SK-N-SH (cell line): ENCODE data around the gene NUP205. TPM values are rescaled to one million over a fixed set of nuclear protein-coding genes. Genes with fewer than 3 reads are reported as not detected.

Experiments used
- CTCF ChIA-PET: fragments of 300-600, 350-600 bp; formaldehyde crosslinking; extraction: SDS; loops from one replicate; lab custom pipeline; 2021; lab: Yijun Ruan, JAX
- POLR2A ChIA-PET: fragments of 350-600 bp; sonication (Branson Sonifier 250); formaldehyde crosslinking; extraction: SDS; loops from one replicate; lab custom pipeline; 2020; ENCODE audit warnings: antibody characterized with exemption, inconsistent platforms; lab: Yijun Ruan, JAX
- DNase-seq: peaks from one replicate; pipeline ENCODE4 v3.0.0; 2012
- H2AFZ ChIP-seq: fragments of 200-600 bp; sonication (generic); 2 replicates; pipeline ENCODE4 v1.8.1; 2016; ENCODE audit warnings: antibody characterized with exemption, mild to moderate bottlenecking, low read depth
- H3F3A ChIP-seq: fragments of 200-600 bp; sonication (generic); replicated peaks from 2 replicates; pipeline ENCODE3; 2016; ENCODE audit warnings: antibody characterized with exemption, mild to moderate bottlenecking; ENCODE audit not compliant: insufficient read depth
- H3K27ac ChIP-seq, 2 experiments: fragments of 200-500 bp in 1 of 2; fragments of 200-600 bp in 1 of 2; sonication (Bioruptor generic) in 1 of 2; sonication (generic), shearing (Covaris generic) in 1 of 2; 2 replicates each; pipeline versions ENCODE4 v1.5.1 to v1.6.1; 2014 to 2016; ENCODE audit warnings: low read depth in 2 of 2, inconsistent platforms in 1 of 2, low read length in 1 of 2, mild to moderate bottlenecking in 1 of 2, mixed read lengths in 1 of 2
- H3K27me3 ChIP-seq: fragments of 200-600 bp; sonication (generic), shearing (Covaris generic); 2 replicates; pipeline ENCODE4 v1.6.1; 2016; ENCODE audit warnings: mixed run types; ENCODE audit not compliant: insufficient read depth
- H3K36me3 ChIP-seq, 2 experiments: fragments of 200-500 bp in 1 of 2; fragments of 200-600 bp in 1 of 2; sonication (Bioruptor generic) in 1 of 2; sonication (generic) in 1 of 2; replicated peaks in 1 of 2; 2 replicates each; pipeline versions ENCODE3 to v1.5.1; 2014 to 2016; ENCODE audit warnings: low read length in 1 of 2, mild to moderate bottlenecking in 1 of 2; ENCODE audit not compliant: insufficient read depth in 2 of 2, control insufficient read depth in 1 of 2
- H3K4me1 ChIP-seq, 2 experiments: fragments of 200-500 bp in 1 of 2; fragments of 200-600 bp in 1 of 2; sonication (Bioruptor generic) in 1 of 2; sonication (generic), shearing (Covaris generic) in 1 of 2; 2 replicates each; pipeline versions ENCODE4 v1.5.1 to v1.6.1; 2014 to 2016; ENCODE audit warnings: low read depth in 1 of 2, low read length in 1 of 2, mixed run types in 1 of 2; ENCODE audit not compliant: insufficient read depth in 2 of 2, control insufficient read depth in 1 of 2
- H3K4me2 ChIP-seq: fragments of 200-600 bp; sonication (generic), shearing (Covaris generic); 2 replicates; pipeline ENCODE4 v1.6.1; 2017; ENCODE audit warnings: mixed run types
- H3K4me3 ChIP-seq, 2 experiments: fragments of 200-500 bp in 1 of 2; fragments of 200-600 bp in 1 of 2; sonication (Bioruptor generic) in 1 of 2; sonication (generic), shearing (Covaris generic) in 1 of 2; 2 replicates each; pipeline versions ENCODE4 v1.5.1 to v1.8.1; 2014 to 2016; ENCODE audit warnings: low read depth in 2 of 2, inconsistent platforms in 1 of 2, low read length in 1 of 2, mild to moderate bottlenecking in 1 of 2, mixed read lengths in 1 of 2, moderate library complexity in 1 of 2
- H3K79me2 ChIP-seq: fragments of 200-600 bp; sonication (generic); 2 replicates; pipeline ENCODE4 v1.8.1; 2017; ENCODE audit warnings: mild to moderate bottlenecking; ENCODE audit not compliant: insufficient read depth
- H3K9ac ChIP-seq: fragments of 200-600 bp; sonication (generic); 2 replicates; pipeline ENCODE4 v1.6.1; 2017; ENCODE audit warnings: mixed run types
- H3K9me2 ChIP-seq: fragments of 200-600 bp; sonication (generic); 2 replicates; pipeline ENCODE4 v1.6.1; 2017; ENCODE audit warnings: mixed run types
- H3K9me3 ChIP-seq: fragments of 200-600 bp; sonication (generic); 2 replicates; pipeline ENCODE4 v1.6.1; 2017; ENCODE audit warnings: mixed run types, mild to moderate bottlenecking, moderate library complexity
- H4K20me1 ChIP-seq: fragments of 200-600 bp; sonication (generic); 2 replicates; pipeline ENCODE4 v1.6.1; 2017; ENCODE audit warnings: mild to moderate bottlenecking, mixed run types; ENCODE audit not compliant: insufficient read depth
- CHD2 ChIP-seq: fragments of 150-350 bp; IDR thresholded peaks from 2 replicates; pipeline ENCODE4 v1.6.1; 2018; ENCODE audit warnings: low read length; ENCODE audit not compliant: partially characterized antibody
- EP300 ChIP-seq, 2 experiments: IDR thresholded peaks; 2 replicates each; pipeline versions ENCODE4 v1.4.0 to v1.6.1; 2012; ENCODE audit warnings: borderline replicate concordance in 1 of 2, low read depth in 1 of 2, low read length in 1 of 2
- JUND ChIP-seq: IDR thresholded peaks from 2 replicates; pipeline ENCODE4 v1.4.0; 2012
- MXI1 ChIP-seq: IDR thresholded peaks from 2 replicates; pipeline ENCODE4 v1.6.1; 2012; ENCODE audit warnings: mild to moderate bottlenecking, low read depth, low read length, improper control_type of control experiment
- RAD21 ChIP-seq: IDR thresholded peaks from 2 replicates; pipeline ENCODE4 v1.6.1; 2012; ENCODE audit warnings: mild to moderate bottlenecking, low read length
- RCOR1 ChIP-seq: fragments of 150-350 bp; IDR thresholded peaks from 2 replicates; pipeline ENCODE4 v1.6.1; 2017; ENCODE audit warnings: antibody characterized with exemption, low read length
- RFX5 ChIP-seq: IDR thresholded peaks from 2 replicates; pipeline ENCODE4 v1.6.1; 2012; ENCODE audit warnings: mild to moderate bottlenecking, improper control_type of control experiment, low read length
- RXRA ChIP-seq: IDR thresholded peaks from 2 replicates; pipeline ENCODE4 v1.4.0; 2012; ENCODE audit warnings: low read depth, mild to moderate bottlenecking, borderline replicate concordance
- YY1 ChIP-seq: IDR thresholded peaks from 2 replicates; pipeline ENCODE4 v1.4.0; 2012; ENCODE audit warnings: low read depth, mild to moderate bottlenecking
- WGBS: methylation state at CpG from one replicate; pipeline ENCODE4 v1.1.6; 2017; ENCODE audit warnings: low lambda C conversion rate; 5-methylcytosine and 5-hydroxymethylcytosine counted together
- polyA plus RNA-seq, 3 experiments: library from polyadenylated mRNA; depleted of rRNA; stranded (reverse); fragments of >200 nt; gene quantifications; 2 replicates each; pipeline ENCODE4 v1.2.3, GENCODE V29; 2012
- TF ChIP-seq, protein P1 (sequence below): fragments of 150-350 bp; IDR thresholded peaks from 2 replicates; pipeline ENCODE4 v1.6.1; 2017; ENCODE audit warnings: antibody characterized with exemption, low read length, low read depth, borderline replicate concordance
- TF ChIP-seq, protein P2 (sequence below): IDR thresholded peaks from 2 replicates; pipeline ENCODE4 v1.6.1; 2012; ENCODE audit warnings: mild to moderate bottlenecking, low read depth, low read length, moderate library complexity
- TF ChIP-seq, protein P3 (sequence below): IDR thresholded peaks from 2 replicates; pipeline ENCODE4; 2012
- TF ChIP-seq, protein P4 (sequence below): fragments of 200-600 bp; sonication (generic); IDR thresholded peaks from 2 replicates; pipeline ENCODE4 v1.6.1; 2017; ENCODE audit warnings: antibody characterized with exemption, mild to moderate bottlenecking, moderate library complexity
- TF ChIP-seq, protein P5 (sequence below): fragments of 150-350 bp; IDR thresholded peaks from 2 replicates; pipeline ENCODE4 v1.6.1; 2016; ENCODE audit warnings: mild to moderate bottlenecking, low read depth, low read length

Gene NUP205
- polyA plus RNA-seq, 1 of the 3 experiments (the other 2 are of a cell fraction): 48.2 TPM

DNA sequence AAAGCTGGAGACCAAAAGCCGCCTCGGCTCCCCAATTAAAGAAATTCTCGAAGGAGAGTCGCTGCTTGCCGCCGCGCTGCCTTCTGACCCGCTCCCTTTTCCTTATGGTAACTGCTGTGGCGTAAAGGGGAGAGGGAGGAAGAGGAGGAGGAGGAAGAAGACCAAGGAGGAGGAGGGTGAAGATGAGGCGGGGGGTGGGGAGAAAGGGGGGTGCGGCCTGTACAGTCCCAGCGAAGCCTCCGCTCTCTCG, 48.2 kb upstream of the NUP205 start:
- Histone ChIP-seq H3K4me3 (peak overlapping the region; percentile 58 to 87), H2AFZ (peak overlapping the region; percentile 79), H3K79me2 (peaks cover 50% of the 10 kb centered on the region), H3K4me2 (peak overlapping the region; percentile 72), H3K36me3 (peaks cover 0 to 4% of the 10 kb centered on the region in 2 experiments), H3K4me1 (peaks cover 9 to 17% of the 10 kb centered on the region in 2 experiments; a peak in 3 of 4 replicates), H3F3A (no peaks in the 10 kb centered on the region), H3K27me3 (no peaks in the 10 kb centered on the region), H4K20me1 (peaks cover 24% of the 10 kb centered on the region), H3K9me2 (no peaks in the 10 kb centered on the region), H3K27ac (peak overlapping the region; percentile 90 to 92), H3K9me3 (no peaks in the 10 kb centered on the region), H3K9ac (peak overlapping the region; percentile 93)
- POLR2A ChIA-PET: interaction anchor here (0.5 to 0.6 kb wide), 2 partner anchors 14 to 48 kb away, joined by 3 read pairs; partner anchors contain the start of gene NUP205
- CTCF ChIA-PET: interaction anchor here (1.0 to 2.6 kb wide), 3 partner anchors 9 to 174 kb away, joined by 3 to 12 read pairs (median 11); no protein-coding TSS in a partner anchor
- no peak for DNase-seq
- 1% methylated on average over 14 of the region's 14 CpGs for WGBS
- TF ChIP-seq EP300 (IDR thresholded peaks at IDR 0.05; ENCODE audit: borderline replicate concordance in 1 of 2, low read depth in 1 of 2, low read length in 1 of 2) (no peak), RFX5 (no peak), CHD2 (no peak), YY1 (no peak), RCOR1 (no peak), JUND (no peak), RXRA (no peak), RAD21 (no peak), MXI1 (no peak)
- TF ChIP-seq, protein P1, sequence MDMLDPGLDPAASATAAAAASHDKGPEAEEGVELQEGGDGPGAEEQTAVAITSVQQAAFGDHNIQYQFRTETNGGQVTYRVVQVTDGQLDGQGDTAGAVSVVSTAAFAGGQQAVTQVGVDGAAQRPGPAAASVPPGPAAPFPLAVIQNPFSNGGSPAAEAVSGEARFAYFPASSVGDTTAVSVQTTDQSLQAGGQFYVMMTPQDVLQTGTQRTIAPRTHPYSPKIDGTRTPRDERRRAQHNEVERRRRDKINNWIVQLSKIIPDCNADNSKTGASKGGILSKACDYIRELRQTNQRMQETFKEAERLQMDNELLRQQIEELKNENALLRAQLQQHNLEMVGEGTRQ: no peak
- TF ChIP-seq, protein P2, sequence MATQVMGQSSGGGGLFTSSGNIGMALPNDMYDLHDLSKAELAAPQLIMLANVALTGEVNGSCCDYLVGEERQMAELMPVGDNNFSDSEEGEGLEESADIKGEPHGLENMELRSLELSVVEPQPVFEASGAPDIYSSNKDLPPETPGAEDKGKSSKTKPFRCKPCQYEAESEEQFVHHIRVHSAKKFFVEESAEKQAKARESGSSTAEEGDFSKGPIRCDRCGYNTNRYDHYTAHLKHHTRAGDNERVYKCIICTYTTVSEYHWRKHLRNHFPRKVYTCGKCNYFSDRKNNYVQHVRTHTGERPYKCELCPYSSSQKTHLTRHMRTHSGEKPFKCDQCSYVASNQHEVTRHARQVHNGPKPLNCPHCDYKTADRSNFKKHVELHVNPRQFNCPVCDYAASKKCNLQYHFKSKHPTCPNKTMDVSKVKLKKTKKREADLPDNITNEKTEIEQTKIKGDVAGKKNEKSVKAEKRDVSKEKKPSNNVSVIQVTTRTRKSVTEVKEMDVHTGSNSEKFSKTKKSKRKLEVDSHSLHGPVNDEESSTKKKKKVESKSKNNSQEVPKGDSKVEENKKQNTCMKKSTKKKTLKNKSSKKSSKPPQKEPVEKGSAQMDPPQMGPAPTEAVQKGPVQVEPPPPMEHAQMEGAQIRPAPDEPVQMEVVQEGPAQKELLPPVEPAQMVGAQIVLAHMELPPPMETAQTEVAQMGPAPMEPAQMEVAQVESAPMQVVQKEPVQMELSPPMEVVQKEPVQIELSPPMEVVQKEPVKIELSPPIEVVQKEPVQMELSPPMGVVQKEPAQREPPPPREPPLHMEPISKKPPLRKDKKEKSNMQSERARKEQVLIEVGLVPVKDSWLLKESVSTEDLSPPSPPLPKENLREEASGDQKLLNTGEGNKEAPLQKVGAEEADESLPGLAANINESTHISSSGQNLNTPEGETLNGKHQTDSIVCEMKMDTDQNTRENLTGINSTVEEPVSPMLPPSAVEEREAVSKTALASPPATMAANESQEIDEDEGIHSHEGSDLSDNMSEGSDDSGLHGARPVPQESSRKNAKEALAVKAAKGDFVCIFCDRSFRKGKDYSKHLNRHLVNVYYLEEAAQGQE: no peak
- TF ChIP-seq, protein P3, sequence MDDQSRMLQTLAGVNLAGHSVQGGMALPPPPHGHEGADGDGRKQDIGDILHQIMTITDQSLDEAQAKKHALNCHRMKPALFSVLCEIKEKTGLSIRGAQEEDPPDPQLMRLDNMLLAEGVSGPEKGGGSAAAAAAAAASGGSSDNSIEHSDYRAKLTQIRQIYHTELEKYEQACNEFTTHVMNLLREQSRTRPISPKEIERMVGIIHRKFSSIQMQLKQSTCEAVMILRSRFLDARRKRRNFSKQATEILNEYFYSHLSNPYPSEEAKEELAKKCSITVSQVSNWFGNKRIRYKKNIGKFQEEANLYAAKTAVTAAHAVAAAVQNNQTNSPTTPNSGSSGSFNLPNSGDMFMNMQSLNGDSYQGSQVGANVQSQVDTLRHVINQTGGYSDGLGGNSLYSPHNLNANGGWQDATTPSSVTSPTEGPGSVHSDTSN: no peak
- TF ChIP-seq, protein P4, sequence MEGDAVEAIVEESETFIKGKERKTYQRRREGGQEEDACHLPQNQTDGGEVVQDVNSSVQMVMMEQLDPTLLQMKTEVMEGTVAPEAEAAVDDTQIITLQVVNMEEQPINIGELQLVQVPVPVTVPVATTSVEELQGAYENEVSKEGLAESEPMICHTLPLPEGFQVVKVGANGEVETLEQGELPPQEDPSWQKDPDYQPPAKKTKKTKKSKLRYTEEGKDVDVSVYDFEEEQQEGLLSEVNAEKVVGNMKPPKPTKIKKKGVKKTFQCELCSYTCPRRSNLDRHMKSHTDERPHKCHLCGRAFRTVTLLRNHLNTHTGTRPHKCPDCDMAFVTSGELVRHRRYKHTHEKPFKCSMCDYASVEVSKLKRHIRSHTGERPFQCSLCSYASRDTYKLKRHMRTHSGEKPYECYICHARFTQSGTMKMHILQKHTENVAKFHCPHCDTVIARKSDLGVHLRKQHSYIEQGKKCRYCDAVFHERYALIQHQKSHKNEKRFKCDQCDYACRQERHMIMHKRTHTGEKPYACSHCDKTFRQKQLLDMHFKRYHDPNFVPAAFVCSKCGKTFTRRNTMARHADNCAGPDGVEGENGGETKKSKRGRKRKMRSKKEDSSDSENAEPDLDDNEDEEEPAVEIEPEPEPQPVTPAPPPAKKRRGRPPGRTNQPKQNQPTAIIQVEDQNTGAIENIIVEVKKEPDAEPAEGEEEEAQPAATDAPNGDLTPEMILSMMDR: no peak
- TF ChIP-seq, protein P5, sequence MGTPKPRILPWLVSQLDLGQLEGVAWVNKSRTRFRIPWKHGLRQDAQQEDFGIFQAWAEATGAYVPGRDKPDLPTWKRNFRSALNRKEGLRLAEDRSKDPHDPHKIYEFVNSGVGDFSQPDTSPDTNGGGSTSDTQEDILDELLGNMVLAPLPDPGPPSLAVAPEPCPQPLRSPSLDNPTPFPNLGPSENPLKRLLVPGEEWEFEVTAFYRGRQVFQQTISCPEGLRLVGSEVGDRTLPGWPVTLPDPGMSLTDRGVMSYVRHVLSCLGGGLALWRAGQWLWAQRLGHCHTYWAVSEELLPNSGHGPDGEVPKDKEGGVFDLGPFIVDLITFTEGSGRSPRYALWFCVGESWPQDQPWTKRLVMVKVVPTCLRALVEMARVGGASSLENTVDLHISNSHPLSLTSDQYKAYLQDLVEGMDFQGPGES: no peak
